ENCODE data around the gene SNUPN. TPM values are rescaled to one million over a fixed set of nuclear protein-coding genes. Genes with fewer than 3 reads are reported as not detected.

Gene SNUPN
- total RNA-seq, 2 donors from 2014 or later: 17.2 to 26.4 TPM

DNA sequence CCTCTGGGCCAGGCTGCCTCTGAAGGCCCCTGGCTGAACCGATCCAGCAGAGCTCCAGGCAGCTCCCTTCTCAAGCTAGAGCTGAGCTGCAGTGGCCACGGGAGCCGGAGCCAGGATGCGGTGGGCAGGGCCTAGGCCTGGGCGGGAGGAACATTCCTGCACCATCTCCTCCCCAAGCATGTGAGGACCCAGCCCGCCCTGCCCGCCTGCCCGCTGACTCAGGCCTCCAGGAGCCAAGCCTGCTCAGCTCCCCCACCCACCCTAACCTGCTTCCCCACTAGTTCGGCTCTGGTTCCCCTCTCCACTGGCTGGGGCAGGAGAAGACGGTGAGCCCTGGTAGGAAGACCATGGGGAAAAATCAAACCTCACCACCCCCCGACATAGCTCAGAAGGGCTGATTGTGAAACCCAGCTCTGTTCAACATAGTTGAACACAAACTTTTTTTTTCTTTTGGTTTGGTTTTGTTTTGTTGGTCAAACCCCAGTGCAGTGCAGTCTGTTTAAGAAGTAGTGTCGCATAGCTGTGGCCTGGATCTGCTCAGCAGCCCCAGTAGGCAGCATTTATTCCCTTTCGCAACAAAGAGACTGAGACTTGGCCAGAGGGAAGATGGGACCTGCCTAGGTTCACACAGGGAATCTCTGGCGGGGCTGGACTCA is 35.7 kb upstream of the SNUPN start:
- Mint-ChIP-seq H3K27me3 (ENCODE audit: insufficient read depth) (no peaks in the 10 kb centered on the region), H3K4me3 (no peak overlapping the region), H3K9me3 (no peaks in the 10 kb centered on the region), H3K27ac (no peak overlapping the region), H3K36me3 (ENCODE audit: low read depth) (peaks cover 26% of the 10 kb centered on the region), H3K4me1 (peaks cover 11% of the 10 kb centered on the region)
- Histone ChIP-seq H3K9me3 (ENCODE audit: control insufficient read depth, low read length) (no peaks in the 10 kb centered on the region), H3K4me1 (ENCODE audit: control insufficient read depth, insufficient read depth, low read length) (no peaks in the 10 kb centered on the region), H3K27me3 (ENCODE audit: control insufficient read depth, insufficient read depth, low read length, poor library complexity, severe bottlenecking) (no peaks in the 10 kb centered on the region), H3K36me3 (ENCODE audit: control insufficient read depth, insufficient read depth, low read length) (peaks cover 13% of the 10 kb centered on the region), H3K27ac (ENCODE audit: low read depth, low read length) (no peak overlapping the region), H3K9ac (ENCODE audit: extremely low read depth, low read length, poor library complexity, severe bottlenecking) (no peak overlapping the region), H3K4me3 (ENCODE audit: low read length) (no peak overlapping the region)
- 60 to 83% methylated on average over 3 to 14 of the region's 14 CpGs for WGBS, 2 experiments (ENCODE audit: insufficient coverage in 1 of 2, insufficient read length in 1 of 2)
- peak; percentile 89 for DNase-seq
- TF ChIP-seq, protein P1, sequence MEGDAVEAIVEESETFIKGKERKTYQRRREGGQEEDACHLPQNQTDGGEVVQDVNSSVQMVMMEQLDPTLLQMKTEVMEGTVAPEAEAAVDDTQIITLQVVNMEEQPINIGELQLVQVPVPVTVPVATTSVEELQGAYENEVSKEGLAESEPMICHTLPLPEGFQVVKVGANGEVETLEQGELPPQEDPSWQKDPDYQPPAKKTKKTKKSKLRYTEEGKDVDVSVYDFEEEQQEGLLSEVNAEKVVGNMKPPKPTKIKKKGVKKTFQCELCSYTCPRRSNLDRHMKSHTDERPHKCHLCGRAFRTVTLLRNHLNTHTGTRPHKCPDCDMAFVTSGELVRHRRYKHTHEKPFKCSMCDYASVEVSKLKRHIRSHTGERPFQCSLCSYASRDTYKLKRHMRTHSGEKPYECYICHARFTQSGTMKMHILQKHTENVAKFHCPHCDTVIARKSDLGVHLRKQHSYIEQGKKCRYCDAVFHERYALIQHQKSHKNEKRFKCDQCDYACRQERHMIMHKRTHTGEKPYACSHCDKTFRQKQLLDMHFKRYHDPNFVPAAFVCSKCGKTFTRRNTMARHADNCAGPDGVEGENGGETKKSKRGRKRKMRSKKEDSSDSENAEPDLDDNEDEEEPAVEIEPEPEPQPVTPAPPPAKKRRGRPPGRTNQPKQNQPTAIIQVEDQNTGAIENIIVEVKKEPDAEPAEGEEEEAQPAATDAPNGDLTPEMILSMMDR (conservative IDR thresholded peaks at IDR 0.05): no peak

DNA sequence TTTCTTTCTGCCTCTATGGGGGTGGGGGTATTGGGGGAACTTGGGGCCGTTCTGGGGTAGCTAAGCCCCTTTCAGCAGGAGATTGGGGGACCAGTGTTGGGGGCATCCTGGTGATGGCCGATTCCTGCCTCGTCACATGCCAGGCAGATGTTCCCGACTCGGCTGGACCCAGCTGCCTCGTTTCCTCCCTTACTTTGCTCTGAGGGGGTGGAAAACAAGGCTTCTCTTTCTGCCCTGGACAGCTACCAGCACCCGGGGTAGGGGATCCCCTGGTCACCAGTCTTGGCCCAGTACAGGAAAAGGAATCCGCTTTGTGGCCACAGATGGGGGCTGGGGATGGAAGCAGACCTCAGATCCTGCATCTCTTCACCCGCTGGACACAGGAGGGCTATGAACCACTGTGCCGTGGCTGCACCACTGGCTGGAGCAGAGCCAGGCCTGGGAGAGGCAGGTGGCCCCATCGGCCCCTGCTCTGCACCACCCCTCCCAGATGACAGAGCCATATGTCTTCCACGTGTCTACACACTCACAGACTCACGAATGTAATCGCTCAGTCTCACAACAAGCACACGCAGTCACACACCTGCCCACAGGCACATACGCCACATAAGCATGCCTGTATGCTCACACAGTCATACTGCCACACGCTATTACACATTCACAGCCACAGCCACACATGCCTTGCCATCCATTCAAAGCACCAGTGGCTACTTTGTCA is 34.6 kb upstream of the SNUPN start:
- H3K4me1 ChIP-seq (ENCODE audit: control insufficient read depth, insufficient read depth, low read length): no peaks in the 10 kb centered on the region
- H3K9me3 ChIP-seq (ENCODE audit: control insufficient read depth, low read length): no peaks in the 10 kb centered on the region
- Mint-ChIP-seq H3K36me3 (ENCODE audit: low read depth) (peaks cover 27% of the 10 kb centered on the region), H3K9me3 (no peaks in the 10 kb centered on the region), H3K4me3 (no peak overlapping the region), H3K4me1 (peaks cover 11% of the 10 kb centered on the region), H3K27me3 (ENCODE audit: insufficient read depth) (no peaks in the 10 kb centered on the region), H3K27ac (peak overlapping the region; percentile 22)
- no peak overlapping the region for H3K27ac ChIP-seq (ENCODE audit: low read depth, low read length)
- peaks cover 13% of the 10 kb centered on the region for H3K36me3 ChIP-seq (ENCODE audit: control insufficient read depth, insufficient read depth, low read length)
- DNase-seq: no peak
- TF ChIP-seq, protein P1 (conservative IDR thresholded peaks at IDR 0.05): no peak
- H3K4me3 ChIP-seq (ENCODE audit: low read length): no peak overlapping the region
- no peak overlapping the region for H3K9ac ChIP-seq (ENCODE audit: extremely low read depth, low read length, poor library complexity, severe bottlenecking)
- H3K27me3 ChIP-seq (ENCODE audit: control insufficient read depth, insufficient read depth, low read length, poor library complexity, severe bottlenecking): no peaks in the 10 kb centered on the region
- WGBS, 2 experiments (ENCODE audit: insufficient coverage in 1 of 2, insufficient read length in 1 of 2): 91 to 99% methylated on average over 8 to 17 of the region's 17 CpGs

DNA sequence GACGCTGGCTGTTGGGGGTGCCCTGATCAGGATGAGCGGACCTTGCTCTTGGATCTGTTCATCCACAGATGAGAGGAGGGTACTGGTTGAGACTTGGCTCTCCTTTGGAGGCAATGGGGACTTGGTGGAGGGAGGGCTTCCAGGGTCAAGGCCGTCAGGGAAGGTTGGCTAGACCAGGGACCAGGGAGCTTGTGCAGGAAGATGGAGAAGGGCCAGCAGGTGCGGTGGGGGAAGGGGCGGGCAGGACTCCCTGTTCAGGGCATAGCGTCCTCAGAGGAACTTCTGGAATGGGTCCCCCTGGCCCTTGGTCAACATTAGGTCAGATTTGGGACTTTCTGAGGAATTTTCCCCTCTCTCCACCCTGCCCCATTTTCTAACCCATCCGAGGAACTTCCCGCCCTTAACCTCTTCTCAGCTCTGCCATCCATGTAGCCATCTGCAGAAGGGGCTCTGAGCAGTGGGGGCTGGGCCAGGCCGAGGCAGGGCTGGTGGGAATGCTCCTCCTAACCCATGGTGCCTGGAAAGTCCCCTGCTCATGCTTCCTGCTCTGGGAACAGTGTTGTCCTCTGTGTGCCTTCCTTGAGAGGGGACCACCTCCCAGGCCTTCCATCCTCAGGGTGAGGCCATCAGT is 33.7 kb upstream of the SNUPN start:
- TF ChIP-seq, protein P1 (conservative IDR thresholded peaks at IDR 0.05): no peak
- Histone ChIP-seq H3K9me3 (ENCODE audit: control insufficient read depth, low read length) (no peaks in the 10 kb centered on the region), H3K9ac (ENCODE audit: extremely low read depth, low read length, poor library complexity, severe bottlenecking) (no peak overlapping the region), H3K27me3 (ENCODE audit: control insufficient read depth, insufficient read depth, low read length, poor library complexity, severe bottlenecking) (no peaks in the 10 kb centered on the region), H3K4me1 (ENCODE audit: control insufficient read depth, insufficient read depth, low read length) (no peaks in the 10 kb centered on the region), H3K27ac (ENCODE audit: low read depth, low read length) (no peak overlapping the region), H3K4me3 (ENCODE audit: low read length) (no peak overlapping the region), H3K36me3 (ENCODE audit: control insufficient read depth, insufficient read depth, low read length) (peaks cover 13% of the 10 kb centered on the region)
- DNase-seq: no peak
- no peak overlapping the region for H3K4me3 Mint-ChIP-seq
- H3K36me3 Mint-ChIP-seq (ENCODE audit: low read depth): peaks cover 27% of the 10 kb centered on the region
- no peak overlapping the region for H3K27ac Mint-ChIP-seq
- H3K9me3 Mint-ChIP-seq: no peaks in the 10 kb centered on the region
- peaks cover 7% of the 10 kb centered on the region for H3K4me1 Mint-ChIP-seq
- H3K27me3 Mint-ChIP-seq (ENCODE audit: insufficient read depth): no peaks in the 10 kb centered on the region
- 92 to 96% methylated on average over 4 to 9 of the region's 9 CpGs for WGBS, 2 experiments (ENCODE audit: insufficient coverage in 1 of 2, insufficient read length in 1 of 2)

All from endodermal cell (in vitro differentiated cells).